ENCODE data around the gene DUSP16.
"Not testable (repeated sequence)": the region's sequence is repeated elsewhere in the genome, so short reads cannot be mapped to it uniquely, and the experiment has no call there.

The DUSP16 gene

GRCh38 chr12:12527820-12528296 is 34.8 kb downstream of the DUSP16 start:
- FAIRE-seq (peak; percentile 84), DNase-seq (ENCODE audit: insufficient read length, low spot score) (no peak)
- TF ChIP-seq TAF1 (IDR thresholded peaks at IDR 0.05; ENCODE audit: low read depth, low read length): no peak
- TF ChIP-seq POLR2A (IDR thresholded peaks at IDR 0.05; ENCODE audit: low read depth, low read length): peak; percentile 54; the same call in 1 of the 2 replicates
- 0 out of 2 replicates have a peak, but pooled peaks have one; percentile 40 for TF ChIP-seq POU2F2 (IDR thresholded peaks at IDR 0.05; ENCODE audit: low read depth, low read length)
- peak; percentile 50; the same call in 1 of the 2 replicates for TF ChIP-seq SPI1 (IDR thresholded peaks at IDR 0.05; ENCODE audit: low read depth, low read length)

DNA sequence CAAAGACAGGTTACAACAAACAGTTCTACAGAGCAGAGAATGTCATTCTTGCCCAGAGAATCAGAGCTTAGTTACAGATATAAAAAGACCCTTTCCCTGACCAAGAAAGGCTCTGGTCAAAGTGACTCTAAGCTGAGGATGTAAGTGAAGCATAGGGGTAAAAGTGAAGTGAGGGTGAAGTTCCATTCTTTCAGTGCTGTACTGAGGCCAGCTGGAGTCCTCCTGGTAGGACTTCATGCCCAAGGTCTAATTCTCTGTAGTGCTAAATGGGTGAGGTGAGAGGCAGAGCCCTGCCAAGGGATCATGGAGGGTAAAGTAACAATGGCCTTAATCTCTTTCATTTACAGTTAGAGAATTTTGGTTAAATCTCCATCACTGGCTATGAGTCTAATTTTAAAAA is 38.5 kb downstream of the DUSP16 start:
- DNase-seq (ENCODE audit: insufficient read length, low spot score): no peak
- FAIRE-seq: no peak
- TF ChIP-seq POU2F2 (IDR thresholded peaks at IDR 0.05; ENCODE audit: low read depth, low read length) (no peak), PAX5 (IDR thresholded peaks at IDR 0.05; ENCODE audit: insufficient read depth, low read length, severe bottlenecking) (no peak), POLR2AphosphoS5 (IDR thresholded peaks at IDR 0.05; ENCODE audit: low read depth, low read length) (no peak), TAF1 (IDR thresholded peaks at IDR 0.05; ENCODE audit: low read depth, low read length) (no peak), SPI1 (IDR thresholded peaks at IDR 0.05; ENCODE audit: low read depth, low read length) (no peak), POLR2A (IDR thresholded peaks at IDR 0.05; ENCODE audit: low read depth, low read length) (no peak)

DNA sequence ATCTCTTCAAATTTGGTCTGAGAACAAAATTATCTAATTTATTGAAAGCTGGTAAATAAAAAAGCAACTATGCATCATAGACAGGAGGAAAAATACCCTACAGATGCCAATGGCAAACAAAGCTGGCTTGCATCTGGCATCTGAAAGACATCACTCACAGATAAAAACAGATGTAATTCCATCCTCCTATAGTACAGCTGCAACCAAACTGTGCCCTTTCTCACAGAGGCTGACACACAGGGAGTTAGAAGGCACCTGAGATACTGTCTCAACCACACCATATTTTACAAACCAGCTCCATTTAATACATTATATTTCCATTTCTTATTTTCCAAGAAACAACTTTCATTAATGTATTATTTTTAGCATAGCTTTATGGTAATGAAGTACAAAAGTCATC is 39.4 kb downstream of the DUSP16 start:
- TF ChIP-seq TAF1 (IDR thresholded peaks at IDR 0.05; ENCODE audit: low read depth, low read length) (no peak), POU2F2 (IDR thresholded peaks at IDR 0.05; ENCODE audit: low read depth, low read length) (no peak), POLR2A (IDR thresholded peaks at IDR 0.05; ENCODE audit: low read depth, low read length) (no peak), PAX5 (IDR thresholded peaks at IDR 0.05; ENCODE audit: insufficient read depth, low read length, severe bottlenecking) (no peak), POLR2AphosphoS5 (IDR thresholded peaks at IDR 0.05; ENCODE audit: low read depth, low read length) (no peak), SPI1 (IDR thresholded peaks at IDR 0.05; ENCODE audit: low read depth, low read length) (no peak)
- peak; percentile 67 for FAIRE-seq
- no peak for DNase-seq (ENCODE audit: insufficient read length, low spot score)

DNA sequence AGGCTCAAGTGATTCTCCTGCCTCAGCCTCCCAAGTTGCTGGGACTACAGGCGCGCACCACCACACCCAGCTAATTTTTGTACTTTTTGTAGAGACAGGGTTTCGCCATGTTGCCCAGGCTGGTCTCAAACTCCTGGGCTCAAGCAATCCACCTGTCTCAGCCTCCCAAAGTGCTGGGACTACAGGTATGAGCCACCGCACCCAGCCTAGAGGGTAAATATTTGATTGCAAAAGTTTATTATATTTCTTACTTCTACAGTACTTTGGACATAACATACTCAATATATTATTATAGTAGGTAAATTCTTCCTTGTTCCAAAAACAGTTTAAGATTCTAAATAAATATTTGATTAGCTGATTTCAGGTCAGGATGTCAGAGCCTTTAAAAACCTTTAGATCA is 40.0 kb downstream of the DUSP16 start:
- FAIRE-seq; DNase-seq (ENCODE audit: insufficient read length, low spot score): not testable (repeated sequence)

- TF ChIP-seq POLR2A (IDR thresholded peaks at IDR 0.05; ENCODE audit: low read depth, low read length) (no peak), PAX5 (IDR thresholded peaks at IDR 0.05; ENCODE audit: insufficient read depth, low read length, severe bottlenecking) (no peak), SPI1 (IDR thresholded peaks at IDR 0.05; ENCODE audit: low read depth, low read length) (no peak), TAF1 (IDR thresholded peaks at IDR 0.05; ENCODE audit: low read depth, low read length) (no peak), POU2F2 (IDR thresholded peaks at IDR 0.05; ENCODE audit: low read depth, low read length) (no peak), POLR2AphosphoS5 (IDR thresholded peaks at IDR 0.05; ENCODE audit: low read depth, low read length) (no peak)
- no peak for DNase-seq (ENCODE audit: insufficient read length, low spot score)
- FAIRE-seq: no peak
Measured at GRCh38 chr12:12521888-12522287, 40.8 kb downstream of the DUSP16 start.

DNA sequence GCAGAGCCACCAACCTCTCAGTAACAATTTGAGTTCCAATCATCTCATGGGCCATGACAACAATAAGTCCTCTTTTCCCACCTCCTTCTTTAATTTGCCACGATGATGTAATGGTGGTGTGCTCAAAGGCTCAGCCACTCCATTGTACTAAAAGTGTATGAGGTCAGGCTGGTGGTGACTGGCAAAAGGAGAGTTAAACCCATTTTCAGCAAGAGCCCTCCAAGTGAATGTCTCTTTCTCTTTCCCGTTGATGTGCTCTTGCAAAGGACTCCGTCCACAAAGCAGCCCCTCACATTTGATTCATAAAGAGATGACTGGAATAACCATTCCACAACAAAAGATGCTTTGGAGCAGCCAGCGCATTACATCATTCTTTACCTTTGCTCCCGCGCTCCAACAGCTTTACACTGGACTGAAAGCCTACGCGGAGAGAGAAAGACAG is 41.6 kb downstream of the DUSP16 start:
- TF ChIP-seq PAX5 (IDR thresholded peaks at IDR 0.05; ENCODE audit: insufficient read depth, low read length, severe bottlenecking) (no peak), SPI1 (IDR thresholded peaks at IDR 0.05; ENCODE audit: low read depth, low read length) (no peak), POU2F2 (IDR thresholded peaks at IDR 0.05; ENCODE audit: low read depth, low read length) (no peak), TAF1 (IDR thresholded peaks at IDR 0.05; ENCODE audit: low read depth, low read length) (no peak), POLR2AphosphoS5 (IDR thresholded peaks at IDR 0.05; ENCODE audit: low read depth, low read length) (no peak), POLR2A (IDR thresholded peaks at IDR 0.05; ENCODE audit: low read depth, low read length) (no peak)
- no peak for FAIRE-seq
- DNase-seq (ENCODE audit: insufficient read length, low spot score): no peak

DNA sequence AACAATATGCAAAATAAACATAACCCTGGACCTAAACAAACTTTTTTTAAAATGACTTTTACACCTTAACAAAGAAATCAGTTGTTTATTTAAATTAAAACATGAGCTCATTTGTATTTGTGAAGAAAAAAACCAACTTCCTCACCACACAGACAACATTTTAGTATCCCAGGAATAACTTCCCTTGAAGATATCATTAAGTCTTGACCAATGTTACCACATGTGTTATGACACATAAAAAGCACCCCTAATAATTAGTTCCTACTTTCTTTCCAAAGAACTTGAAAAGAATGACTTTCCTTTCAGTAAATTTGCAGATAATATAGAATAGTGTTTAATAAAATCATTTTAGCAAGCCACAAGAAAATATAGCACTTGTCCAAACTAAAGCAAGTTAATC is 42.4 kb downstream of the DUSP16 start:
- TF ChIP-seq POU2F2 (IDR thresholded peaks at IDR 0.05; ENCODE audit: low read depth, low read length) (no peak), PAX5 (IDR thresholded peaks at IDR 0.05; ENCODE audit: insufficient read depth, low read length, severe bottlenecking) (no peak), POLR2A (IDR thresholded peaks at IDR 0.05; ENCODE audit: low read depth, low read length) (no peak), POLR2AphosphoS5 (IDR thresholded peaks at IDR 0.05; ENCODE audit: low read depth, low read length) (no peak), TAF1 (IDR thresholded peaks at IDR 0.05; ENCODE audit: low read depth, low read length) (no peak), SPI1 (IDR thresholded peaks at IDR 0.05; ENCODE audit: low read depth, low read length) (no peak)
- FAIRE-seq (no peak), DNase-seq (ENCODE audit: insufficient read length, low spot score) (no peak)

GRCh38 chr12:12519354-12519998 is 43.2 kb downstream of the DUSP16 start:
- FAIRE-seq: no peak

DNA sequence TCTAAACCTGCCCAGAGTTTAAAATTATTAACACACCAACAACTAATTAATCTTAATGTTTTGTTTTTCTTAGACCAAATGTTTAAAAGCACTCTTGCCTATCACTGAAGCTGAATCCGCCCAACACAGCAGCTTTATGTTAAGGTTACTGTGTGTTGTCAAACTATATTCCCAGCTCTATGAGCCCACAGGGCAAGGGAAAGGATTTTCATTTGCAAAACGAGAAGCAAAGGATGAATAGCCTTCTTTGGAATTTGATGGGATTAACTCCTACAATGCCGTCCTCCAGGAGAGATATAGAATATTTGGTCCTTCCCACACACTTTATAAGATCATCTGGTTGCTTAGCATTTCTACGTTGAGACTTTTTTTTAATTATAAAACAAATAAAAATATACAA is 43.7 kb downstream of the DUSP16 start:
- DNase-seq (ENCODE audit: insufficient read length, low spot score): no peak
- TF ChIP-seq POLR2AphosphoS5 (IDR thresholded peaks at IDR 0.05; ENCODE audit: low read depth, low read length) (no peak), PAX5 (IDR thresholded peaks at IDR 0.05; ENCODE audit: insufficient read depth, low read length, severe bottlenecking) (no peak), SPI1 (IDR thresholded peaks at IDR 0.05; ENCODE audit: low read depth, low read length) (no peak), POLR2A (IDR thresholded peaks at IDR 0.05; ENCODE audit: low read depth, low read length) (no peak), POU2F2 (IDR thresholded peaks at IDR 0.05; ENCODE audit: low read depth, low read length) (no peak)
- FAIRE-seq: no peak

More at GRCh38 chr12:12519354-12519998, 43.2 kb downstream of the DUSP16 start:
- TF ChIP-seq POLR2A (IDR thresholded peaks at IDR 0.05; ENCODE audit: low read depth, low read length) (no peak), TAF1 (IDR thresholded peaks at IDR 0.05; ENCODE audit: low read depth, low read length) (no peak), POLR2AphosphoS5 (IDR thresholded peaks at IDR 0.05; ENCODE audit: low read depth, low read length) (no peak), POU2F2 (IDR thresholded peaks at IDR 0.05; ENCODE audit: low read depth, low read length) (no peak), PAX5 (IDR thresholded peaks at IDR 0.05; ENCODE audit: insufficient read depth, low read length, severe bottlenecking) (no peak), SPI1 (IDR thresholded peaks at IDR 0.05; ENCODE audit: low read depth, low read length) (no peak)
- no peak for DNase-seq (ENCODE audit: insufficient read length, low spot score)

GRCh38 chr12:12518464-12518845 is 44.2 kb downstream of the DUSP16 start:
- FAIRE-seq: peak; percentile 23

More at GRCh38 chr12:12518464-12518845, 44.2 kb downstream of the DUSP16 start:
- no peak for DNase-seq (ENCODE audit: insufficient read length, low spot score)
- TF ChIP-seq TAF1 (IDR thresholded peaks at IDR 0.05; ENCODE audit: low read depth, low read length): no peak
- no peak for TF ChIP-seq PAX5 (IDR thresholded peaks at IDR 0.05; ENCODE audit: insufficient read depth, low read length, severe bottlenecking)
- TF ChIP-seq POLR2A (IDR thresholded peaks at IDR 0.05; ENCODE audit: low read depth, low read length): no peak
- no peak for TF ChIP-seq SPI1 (IDR thresholded peaks at IDR 0.05; ENCODE audit: low read depth, low read length)
- no peak for TF ChIP-seq POLR2AphosphoS5 (IDR thresholded peaks at IDR 0.05; ENCODE audit: low read depth, low read length)
- no peak for TF ChIP-seq POU2F2 (IDR thresholded peaks at IDR 0.05; ENCODE audit: low read depth, low read length)
